Measurements from ENCODE around the gene ATP6V1A.

DNA sequence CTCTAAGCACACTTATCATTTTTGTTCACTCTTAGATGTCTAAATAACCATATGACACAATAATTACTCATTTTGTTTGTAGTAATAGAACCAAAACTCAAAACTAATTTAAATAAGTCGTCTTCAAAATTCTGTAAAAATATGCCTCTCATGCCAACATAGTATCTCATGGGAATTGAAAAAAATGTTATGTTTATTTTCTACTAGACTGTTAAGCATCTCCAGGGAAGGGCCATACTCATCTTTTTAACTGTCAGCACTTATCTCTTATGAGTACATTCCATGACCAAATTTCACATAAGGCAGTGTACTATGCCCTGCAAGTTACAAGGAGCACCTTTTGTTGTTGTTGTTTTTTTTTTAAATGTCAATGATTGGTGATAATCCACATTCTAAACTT, 32.1 kb upstream of the ATP6V1A start:
- TF ChIP-seq, protein P1, sequence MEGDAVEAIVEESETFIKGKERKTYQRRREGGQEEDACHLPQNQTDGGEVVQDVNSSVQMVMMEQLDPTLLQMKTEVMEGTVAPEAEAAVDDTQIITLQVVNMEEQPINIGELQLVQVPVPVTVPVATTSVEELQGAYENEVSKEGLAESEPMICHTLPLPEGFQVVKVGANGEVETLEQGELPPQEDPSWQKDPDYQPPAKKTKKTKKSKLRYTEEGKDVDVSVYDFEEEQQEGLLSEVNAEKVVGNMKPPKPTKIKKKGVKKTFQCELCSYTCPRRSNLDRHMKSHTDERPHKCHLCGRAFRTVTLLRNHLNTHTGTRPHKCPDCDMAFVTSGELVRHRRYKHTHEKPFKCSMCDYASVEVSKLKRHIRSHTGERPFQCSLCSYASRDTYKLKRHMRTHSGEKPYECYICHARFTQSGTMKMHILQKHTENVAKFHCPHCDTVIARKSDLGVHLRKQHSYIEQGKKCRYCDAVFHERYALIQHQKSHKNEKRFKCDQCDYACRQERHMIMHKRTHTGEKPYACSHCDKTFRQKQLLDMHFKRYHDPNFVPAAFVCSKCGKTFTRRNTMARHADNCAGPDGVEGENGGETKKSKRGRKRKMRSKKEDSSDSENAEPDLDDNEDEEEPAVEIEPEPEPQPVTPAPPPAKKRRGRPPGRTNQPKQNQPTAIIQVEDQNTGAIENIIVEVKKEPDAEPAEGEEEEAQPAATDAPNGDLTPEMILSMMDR (IDR thresholded peaks at IDR 0.05; ENCODE audit: low read depth, low read length, poor library complexity, severe bottlenecking) = no peak
- no peak for TF ChIP-seq EZH2phosphoT487 (IDR thresholded peaks at IDR 0.05; ENCODE audit: borderline replicate concordance, low read length)
